Measurements from ENCODE around the gene SLC37A3.
"Not testable (repeated sequence)": the region's sequence is repeated elsewhere in the genome, so short reads cannot be mapped to it uniquely, and the experiment has no call there.

The SLC37A3 gene

DNA sequence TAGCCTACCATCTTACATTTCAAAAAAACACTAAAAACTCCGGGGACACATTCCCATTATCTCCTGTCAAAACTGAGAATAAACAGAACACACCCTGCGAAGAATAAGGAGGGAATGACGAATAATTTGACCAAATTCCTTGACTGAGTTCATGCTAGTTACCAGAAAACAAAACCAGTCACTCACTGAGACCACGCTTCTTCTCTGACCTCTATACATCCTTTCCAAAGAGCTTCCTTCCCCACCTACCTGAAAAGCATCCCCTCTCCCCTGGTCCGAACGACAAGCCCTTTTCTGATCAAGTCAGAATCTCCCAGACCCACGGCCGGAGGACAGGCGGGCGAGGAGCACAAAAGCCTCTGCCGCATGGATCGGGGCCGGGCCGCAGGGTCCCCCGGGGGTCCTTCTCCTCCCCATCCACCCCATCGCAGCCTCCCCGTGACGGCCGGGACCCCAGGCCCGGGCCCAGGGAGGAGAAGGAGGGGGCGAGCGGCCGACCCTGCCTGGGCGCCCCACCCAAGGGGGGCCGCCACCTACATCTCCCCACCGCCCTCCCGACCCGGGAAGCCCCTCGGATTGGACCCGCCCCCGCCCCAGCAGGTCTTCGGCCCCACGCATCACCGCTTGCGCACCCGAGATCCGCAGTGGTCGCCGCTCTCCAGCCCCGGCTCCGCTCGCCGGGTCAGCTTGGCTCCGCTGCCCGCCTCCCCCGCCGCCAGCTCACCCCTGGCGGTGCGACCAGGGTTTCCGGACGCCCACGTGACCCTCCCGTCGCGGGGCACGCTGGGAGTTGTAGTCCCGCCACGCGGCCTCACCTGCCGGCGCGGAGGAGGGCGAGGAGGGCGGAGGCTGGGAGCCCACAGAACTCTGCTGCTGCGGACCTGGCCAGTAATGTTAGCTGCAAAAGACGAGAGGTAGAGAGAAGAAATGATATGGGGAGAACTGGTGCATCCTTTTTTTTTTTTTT is at the start of gene SLC37A3:
TSS of gene SLC37A3 (minus strand) at position 747 of the 967 bp plus-strand sequence. CDS start 16,004 bp downstream, outside the sequence.
- peak; percentile 91 for DNase-seq

GRCh38 chr7:140447841-140448240 is 49.5 kb upstream of the SLC37A3 start:
- DNase-seq = no peak

- DNase-seq = no peak
These were observed 48.1 kb upstream of the SLC37A3 start for GRCh38 chr7:140446467-140446866.

DNA sequence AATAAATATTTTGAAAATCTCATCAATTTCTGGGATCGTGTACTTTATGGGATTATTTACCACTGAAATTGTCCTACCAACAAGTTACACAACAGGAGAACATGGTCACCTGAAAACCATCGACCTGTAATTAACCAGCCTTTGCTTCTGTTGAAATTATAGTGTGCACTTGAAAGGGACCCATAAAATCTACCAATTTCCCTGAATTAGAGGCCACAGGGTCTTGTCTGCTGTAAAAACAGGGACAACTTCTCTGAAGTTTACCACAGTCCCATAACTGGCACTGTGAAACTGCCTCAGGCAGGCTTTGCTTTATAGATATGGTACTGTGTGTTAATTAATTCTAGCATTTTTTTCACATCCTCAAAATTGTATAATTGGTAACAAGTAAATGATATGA is 43.2 kb upstream of the SLC37A3 start:
- DNase-seq = no peak

- DNase-seq = no peak
These were observed 42.3 kb upstream of the SLC37A3 start for GRCh38 chr7:140440593-140440992.

- no peak for DNase-seq
These were observed 41.0 kb upstream of the SLC37A3 start for GRCh38 chr7:140439359-140439758.

GRCh38 chr7:140435252-140435895 is 37.0 kb upstream of the SLC37A3 start:
- DNase-seq = no peak

- no peak for DNase-seq
These were observed 35.1 kb upstream of the SLC37A3 start for GRCh38 chr7:140433396-140433795.

- DNase-seq = no peak
These were observed 27.8 kb upstream of the SLC37A3 start for GRCh38 chr7:140426130-140426529.

DNA sequence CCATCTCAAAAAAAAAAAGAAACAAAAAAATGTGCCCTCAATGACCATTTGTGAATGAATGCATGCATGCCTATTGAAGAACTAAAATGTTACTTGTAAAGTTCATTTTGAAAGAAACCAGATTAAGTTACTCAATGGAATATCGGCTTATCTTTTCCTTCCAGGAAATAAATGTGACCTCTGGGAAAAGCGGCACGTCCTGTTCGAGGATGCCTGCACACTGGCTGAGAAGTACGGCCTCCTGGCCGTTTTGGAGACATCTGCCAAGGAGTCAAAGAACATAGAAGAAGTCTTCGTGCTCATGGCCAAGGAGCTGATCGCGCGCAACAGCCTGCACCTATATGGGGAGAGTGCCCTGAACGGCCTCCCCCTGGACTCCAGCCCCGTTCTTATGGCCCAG is 27.4 kb upstream of the SLC37A3 start:
- DNase-seq = no peak

DNA sequence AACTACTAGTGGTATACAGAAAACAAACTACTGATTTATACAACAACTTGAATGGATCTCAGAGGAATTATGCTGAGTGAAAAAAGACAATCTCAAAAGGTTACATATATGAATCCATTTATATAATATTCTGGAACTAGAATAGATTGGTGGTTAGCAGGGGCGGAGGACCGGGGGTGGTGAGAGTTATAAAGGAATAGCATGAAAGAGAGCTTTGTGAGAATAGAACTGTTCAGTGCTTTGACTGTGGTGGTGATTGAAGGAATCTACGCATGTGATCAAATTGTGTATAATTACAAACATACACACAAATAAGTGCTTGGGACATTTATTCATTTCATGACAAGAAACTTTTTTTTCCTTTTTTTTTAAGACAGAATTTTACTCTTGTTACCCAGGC is 25.2 kb upstream of the SLC37A3 start:
- no peak for DNase-seq

GRCh38 chr7:140421521-140421920 is 23.2 kb upstream of the SLC37A3 start:
- DNase-seq = no peak

- DNase-seq = no peak
These were observed 20.3 kb upstream of the SLC37A3 start for GRCh38 chr7:140418653-140419052.

GRCh38 chr7:140418156-140418472 is 19.8 kb upstream of the SLC37A3 start:
- DNase-seq = not testable (repeated sequence)

DNA sequence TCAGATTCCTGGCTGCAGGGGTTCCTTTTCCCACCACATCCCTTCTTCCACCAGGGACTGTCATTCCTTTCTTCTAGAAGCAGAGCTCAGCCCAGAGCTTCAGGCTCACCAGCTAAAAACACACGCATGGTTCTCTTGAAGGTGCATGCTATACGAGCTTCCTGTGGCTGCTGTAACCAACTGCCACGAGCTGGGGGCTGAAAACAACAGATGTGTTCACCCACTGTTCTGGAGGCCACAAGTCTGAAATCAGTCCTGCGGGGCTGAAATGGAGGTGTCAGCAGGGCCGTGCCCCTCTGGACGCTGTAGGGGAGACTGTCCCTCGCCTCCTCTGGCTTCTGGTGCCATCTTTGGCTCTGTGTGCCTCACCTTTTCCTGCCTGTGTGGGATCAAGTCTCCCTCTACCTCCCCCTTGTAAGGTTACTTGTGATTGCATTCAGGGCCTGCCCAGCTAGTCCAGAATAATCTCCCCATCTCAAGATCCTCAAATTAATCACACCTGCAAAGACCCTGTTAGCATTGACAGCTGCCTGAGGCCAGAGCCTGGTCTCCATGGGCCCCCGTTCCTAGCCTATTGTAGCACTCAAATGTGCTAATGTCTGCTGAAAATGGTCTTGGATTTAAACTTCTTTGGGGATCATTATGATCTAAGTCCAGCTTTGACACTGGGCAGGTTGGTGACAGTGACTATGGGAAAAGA is 19.3 kb upstream of the SLC37A3 start:
- no peak for DNase-seq

- DNase-seq = no peak
These were observed 18.2 kb upstream of the SLC37A3 start for GRCh38 chr7:140416560-140416959.

GRCh38 chr7:140415816-140416215 is 17.5 kb upstream of the SLC37A3 start:
- DNase-seq = not testable (repeated sequence)

GRCh38 chr7:140415361-140415760 is 17.0 kb upstream of the SLC37A3 start:
- no peak for DNase-seq

DNA sequence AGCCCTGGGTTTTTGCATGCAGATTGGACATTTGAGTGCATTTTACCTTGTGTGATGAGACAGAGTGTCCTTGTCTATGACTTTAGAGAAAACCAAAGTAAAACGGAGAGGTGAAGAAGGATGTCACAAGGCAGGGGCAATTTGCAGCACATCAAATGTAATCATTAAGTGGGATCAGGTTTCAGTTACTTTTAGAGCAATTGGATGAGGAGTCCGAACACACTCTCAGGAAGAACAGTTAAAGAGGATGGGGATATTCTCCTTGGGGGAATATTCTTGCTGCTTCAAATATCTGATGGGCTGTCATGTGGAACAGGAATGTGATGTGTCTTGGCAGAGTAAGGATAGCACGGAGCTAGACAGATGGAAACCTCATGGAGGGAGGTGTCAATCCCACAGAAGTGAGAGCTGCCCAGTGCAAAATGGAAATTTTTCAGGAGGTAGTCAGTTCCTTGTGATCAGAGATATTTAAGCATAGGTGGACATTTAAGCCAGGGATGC is 6.3 kb upstream of the SLC37A3 start:
- DNase-seq = no peak

DNA sequence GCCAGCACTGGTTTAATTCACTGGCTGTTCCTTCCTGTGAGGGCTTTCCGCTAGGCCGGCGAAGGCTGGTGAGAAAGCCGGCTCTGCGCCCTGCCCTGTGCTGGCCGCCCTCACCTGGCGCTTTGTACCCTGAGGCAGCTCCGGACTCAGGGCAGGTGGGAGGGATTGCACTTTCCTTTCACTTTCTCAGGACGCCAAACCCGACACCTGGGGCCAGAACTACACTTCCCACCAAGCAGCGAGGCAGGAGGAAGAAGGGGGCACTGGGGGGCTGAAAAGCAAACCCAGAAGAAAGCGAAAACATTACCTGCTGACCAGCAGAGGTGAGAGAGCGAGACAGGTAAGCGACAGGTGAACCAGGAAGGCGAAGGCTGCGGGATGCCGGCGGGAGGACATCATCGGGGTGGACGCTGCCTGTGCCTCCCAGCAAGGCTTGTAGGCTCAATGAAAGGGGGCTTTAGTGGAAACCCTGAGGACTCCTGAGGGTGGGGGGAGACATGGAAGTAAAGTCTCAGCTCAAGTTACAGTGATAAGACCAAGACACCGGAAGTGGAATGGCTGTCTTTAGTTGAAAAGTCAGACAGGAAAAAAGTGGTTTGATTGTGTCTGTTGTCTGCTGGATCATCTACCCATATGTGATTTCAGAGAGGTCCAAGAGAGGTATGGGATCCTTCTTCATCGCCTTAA is 5.7 kb upstream of the SLC37A3 start, which contains the start of gene RAB19:
TSS of gene RAB19 (plus strand) at position 181 of the 687 bp plus-strand sequence. CDS start 3,589 bp downstream, outside the sequence.
- DNase-seq = peak; percentile 45

- no peak for DNase-seq
These were observed 4.0 kb upstream of the SLC37A3 start for GRCh38 chr7:140402178-140402835.

- DNase-seq = no peak
These were observed 2.1 kb upstream of the SLC37A3 start for GRCh38 chr7:140400381-140400780.

Data from stimulated activated CD4-positive, alpha-beta T cell treated with anti-CD3 and anti-CD28 coated beads, Interleukin-4, amount 100 ng/mL, for 1 hour (primary cell).